Panc1 (cell line): Measurements from ENCODE around the gene FSHR. TPM values are rescaled to one million over a fixed set of nuclear protein-coding genes. Genes with fewer than 3 reads are reported as not detected.

ENCODE experiments used
- ATAC-seq: fragments of 200-7000 bp; cut with Tn5 transposase; 2 replicates; pipeline ENCODE4 v1.9.1; 2020; ENCODE audit warnings: mild to moderate bottlenecking, moderate library complexity
- BruUV-seq: library from RNA; stranded (reverse); fragments of 400-500 nt; replicated peaks from 2 replicates; lab custom pipeline; 2021; lab: Mats Ljungman, UMichigan
- CTCF ChIA-PET: fragments of 300-600 bp; sonication (Branson Sonifier 250); formaldehyde crosslinking; loops from one replicate; lab custom pipeline; 2022; ENCODE audit warnings: antibody characterized with exemption; lab: Charles Lee
- POLR2A ChIA-PET: fragments of 300-600 bp; sonication (Branson Sonifier 250); formaldehyde crosslinking; loops from one replicate; lab custom pipeline; 2022; ENCODE audit warnings: antibody characterized with exemption; lab: Charles Lee
- DNase-seq: peaks from one replicate; pipeline ENCODE4 v3.0.0-alpha.2; 2010; ENCODE audit warnings: low read depth, low spot score
- H3K27ac ChIP-seq: 2 replicates; pipeline ENCODE4 v1.5.1; 2011; ENCODE audit warnings: mild to moderate bottlenecking, low read length, inconsistent platforms
- H3K27me3 ChIP-seq: fragments of 200-500 bp; sonication (Bioruptor generic); 2 replicates; pipeline ENCODE4 v1.6.0; 2014; ENCODE audit warnings: low read length, inconsistent platforms; ENCODE audit not compliant: control insufficient read depth, insufficient read depth
- H3K36me3 ChIP-seq: fragments of 200-500 bp; sonication (Bioruptor generic); 2 replicates; pipeline ENCODE4 v1.5.1; 2014; ENCODE audit warnings: inconsistent platforms, mild to moderate bottlenecking, low read length, moderate library complexity; ENCODE audit not compliant: control insufficient read depth, insufficient read depth
- H3K4me1 ChIP-seq: 2 replicates; pipeline ENCODE4 v1.5.1; 2011; ENCODE audit warnings: inconsistent platforms, mild to moderate bottlenecking, low read length, moderate library complexity; ENCODE audit not compliant: control insufficient read depth, insufficient read depth
- H3K4me3 ChIP-seq, 2 experiments: 2 replicates each; pipeline ENCODE4 v1.5.1; 2011 to 2012; ENCODE audit warnings: low read depth in 2 of 2, low read length in 2 of 2, mild to moderate bottlenecking in 2 of 2, inconsistent platforms in 1 of 2, moderate library complexity in 1 of 2
- H3K9me3 ChIP-seq: fragments of 200-500 bp; sonication (Bioruptor generic); 2 replicates; pipeline ENCODE4 v1.5.1; 2014; ENCODE audit warnings: low read depth, mild to moderate bottlenecking, inconsistent platforms, low read length, moderate library complexity; ENCODE audit not compliant: control insufficient read depth, insufficient read depth
- CTCF ChIP-seq: fragments of 450-650 bp; IDR thresholded peaks from 2 replicates; pipeline ENCODE4 v1.5.1; 2017; ENCODE audit warnings: mild to moderate bottlenecking
- POLR2AphosphoS5 ChIP-seq: IDR thresholded peaks from 2 replicates; pipeline ENCODE4 v1.6.1; 2012; ENCODE audit warnings: mild to moderate bottlenecking, low read depth, low read length, moderate library complexity
- REST ChIP-seq, 2 experiments: IDR thresholded peaks; 2 replicates each; pipeline ENCODE4 v1.6.1; 2011 to 2012; ENCODE audit warnings: low read depth in 2 of 2, control low read depth in 1 of 2, low read length in 1 of 2, mild to moderate bottlenecking in 1 of 2, moderate library complexity in 1 of 2; ENCODE audit not compliant: insufficient read depth in 1 of 2
- SIN3A ChIP-seq: IDR thresholded peaks from 2 replicates; pipeline ENCODE4 v1.6.1; 2012; ENCODE audit warnings: low read depth, mild to moderate bottlenecking, low read length, moderate library complexity, borderline replicate concordance; ENCODE audit not compliant: insufficient read depth
- TCF7L2 ChIP-seq: IDR thresholded peaks from 2 replicates; pipeline ENCODE4 v1.6.1; 2011; ENCODE audit warnings: mild to moderate bottlenecking, low read depth, low read length, inconsistent platforms
- in situ Hi-C: cut with HindIII; loops from 2 replicates; pipeline ENCODE4 v1.10.0; 2016; ENCODE audit warnings: low sequenced_read_pairs, low pct_unique_long_range_greater_than_20kb
- intact Hi-C: fragments of 100-400 bp; cut with micrococcal nuclease; formaldehyde crosslinking; loops from one replicate; pipeline ENCODE4 v1.10.0; 2022; ENCODE audit not compliant: unreplicated experiment
- total RNA-seq: library from RNA; stranded (reverse); gene quantifications from one replicate; pipeline ENCODE4 v1.2.1, GENCODE V29; 2021; ENCODE audit not compliant: unreplicated experiment

FSHR gene
- total RNA-seq, 1 experiment from 2014 or later = not detected

GRCh38 chr2:49053156-49053555, 101.2 kb downstream of the FSHR start:
- in situ Hi-C loops (no loop called here), intact Hi-C loops (no loop called here)
- BruUV-seq = no TSS peak
- H3K4me3 ChIP-seq = no peak overlapping the region
- TF ChIP-seq REST (IDR thresholded peaks at IDR 0.05; ENCODE audit: insufficient read depth in 1 of 2, low read depth in 2 of 2, low read length in 1 of 2) = no peak
- no peak for TF ChIP-seq TCF7L2
- TF ChIP-seq POLR2AphosphoS5 = no peak
- no peak for TF ChIP-seq SIN3A
- TF ChIP-seq CTCF = no peak
- no peaks in the 10 kb centered on the region for H3K4me1 ChIP-seq
- ATAC-seq = no peak
- no peak overlapping the region for H3K27ac ChIP-seq
- CTCF ChIA-PET = no interaction called here
- no peaks in the 10 kb centered on the region; the same call in 1 of the 2 replicates for H3K9me3 ChIP-seq
- no peaks in the 10 kb centered on the region for H3K36me3 ChIP-seq
- no peaks in the 10 kb centered on the region for H3K27me3 ChIP-seq
- no peak for DNase-seq
- POLR2A ChIA-PET = no interaction called here

GRCh38 chr2:49050265-49050664, 104.0 kb downstream of the FSHR start:
- TF ChIP-seq SIN3A (no peak), TCF7L2 (no peak), REST (IDR thresholded peaks at IDR 0.05; ENCODE audit: insufficient read depth in 1 of 2, low read depth in 2 of 2, low read length in 1 of 2) (no peak), POLR2AphosphoS5 (no peak)
- intact Hi-C loops (no loop called here), in situ Hi-C loops (no loop called here)
- no TSS peak for BruUV-seq
- CTCF ChIA-PET = no interaction called here
- H3K27ac ChIP-seq = no peak overlapping the region
- no peak for ATAC-seq
- POLR2A ChIA-PET = no interaction called here
- no peaks in the 10 kb centered on the region for H3K36me3 ChIP-seq
- H3K4me1 ChIP-seq = no peaks in the 10 kb centered on the region
- no peak for DNase-seq
- H3K4me3 ChIP-seq = no peak overlapping the region
- H3K27me3 ChIP-seq = no peaks in the 10 kb centered on the region
- no peaks in the 10 kb centered on the region; the same call in 1 of the 2 replicates for H3K9me3 ChIP-seq
